GOT3 (cell line): ENCODE results near the gene RAB31.

ENCODE experiments used
- DNase-seq: peaks from one replicate; lab custom pipeline; 2025; ENCODE audit warnings: mixed read lengths; lab: John Stamatoyannopoulos, UW

RAB31 gene

GRCh38 chr18:9866627-9867026, 158.5 kb downstream of the RAB31 start:
- DNase-seq: no peak

- DNase-seq: no peak
Measured at GRCh38 chr18:9867071-9867594, 159.0 kb downstream of the RAB31 start.

GRCh38 chr18:9868857-9869714, 161.0 kb downstream of the RAB31 start:
- DNase-seq: no peak

GRCh38 chr18:9869715-9870430, 161.8 kb downstream of the RAB31 start:
- no peak for DNase-seq

- DNase-seq: no peak
Measured at GRCh38 chr18:9870431-9871008, 162.4 kb downstream of the RAB31 start.

GRCh38 chr18:9871244-9871746, 163.2 kb downstream of the RAB31 start:
- DNase-seq: no peak

GRCh38 chr18:9872823-9873222, 164.7 kb downstream of the RAB31 start:
- no peak for DNase-seq

GRCh38 chr18:9874728-9875127, 166.6 kb downstream of the RAB31 start:
- no peak for DNase-seq

- DNase-seq: no peak
Measured at GRCh38 chr18:9876212-9876866, 168.2 kb downstream of the RAB31 start.

GRCh38 chr18:9876867-9877654, 169.0 kb downstream of the RAB31 start:
- no peak for DNase-seq

- DNase-seq: no peak
Measured at GRCh38 chr18:9877655-9878014, 169.5 kb downstream of the RAB31 start.

- DNase-seq: no peak
Measured at GRCh38 chr18:9878095-9878494, 170.0 kb downstream of the RAB31 start.

- no peak for DNase-seq
Measured at GRCh38 chr18:9878783-9879242, 170.7 kb downstream of the RAB31 start.

- DNase-seq: no peak
Measured at GRCh38 chr18:9884090-9884489, 176.0 kb downstream of the RAB31 start.

- DNase-seq: no peak
Measured at GRCh38 chr18:9884532-9885140, 176.5 kb downstream of the RAB31 start.

- DNase-seq: no peak
Measured at GRCh38 chr18:9885170-9886004, 177.3 kb downstream of the RAB31 start, which contains the start of gene TXNDC2. Gene TXNDC2 (plus strand): TSS chr18:9885973. CDS start chr18:9886681, 708 bp downstream.

- DNase-seq: no peak
Measured at GRCh38 chr18:9886005-9886348, 177.9 kb downstream of the RAB31 start.

- DNase-seq: no peak
Measured at GRCh38 chr18:9887992-9888391, 179.9 kb downstream of the RAB31 start.

- DNase-seq: no peak
Measured at GRCh38 chr18:9890196-9890595, 182.1 kb downstream of the RAB31 start.

- DNase-seq: no peak
Measured at GRCh38 chr18:9890957-9891356, 182.9 kb downstream of the RAB31 start.
